ENCODE data around the gene PTGES3.
A peak's percentile ranks its signal among the peaks of the same experiment; 100 is the strongest.

The PTGES3 gene

GRCh38 chr12:56630180-56630632 lies 57.9 kb downstream of the PTGES3 start, which contains the start of gene BAZ2A (continued):
- TF ChIP-seq ZBTB44 (tag by site-specific recombination; IDR thresholded peaks at IDR 0.05) (peak; percentile 90), YY1 (tag by site-specific recombination; IDR thresholded peaks at IDR 0.05) (peak; percentile 79), KLF7 (tag by site-specific recombination; IDR thresholded peaks at IDR 0.05; ENCODE audit: borderline replicate concordance) (peak; percentile 53; the same call in 1 of the 2 replicates), ZFP3 (tag by site-specific recombination; IDR thresholded peaks at IDR 0.05; ENCODE audit: low read depth) (no peak), ZNF394 (tag by site-specific recombination; IDR thresholded peaks at IDR 0.05; ENCODE audit: borderline replicate concordance) (peak; percentile 69), ZNF624 (tag by site-specific recombination; IDR thresholded peaks at IDR 0.05) (no peak), ZNF768 (tag by site-specific recombination; IDR thresholded peaks at IDR 0.05) (no peak), PRDM1 (tag by site-specific recombination; IDR thresholded peaks at IDR 0.05) (peak; percentile 31; the same call in 1 of the 2 replicates), ZNF37A (tag by site-specific recombination; IDR thresholded peaks at IDR 0.05) (peak; percentile 77), ZNF654 (tag by site-specific recombination; IDR thresholded peaks at IDR 0.05; ENCODE audit: low read depth) (no peak), ZNF510 (tag by site-specific recombination; IDR thresholded peaks at IDR 0.05; ENCODE audit: insufficient replicate concordance) (no peak), ZNF610 (tag by site-specific recombination; IDR thresholded peaks at IDR 0.05; ENCODE audit: borderline replicate concordance) (0 out of 2 replicates have a peak, but pooled peaks have one; percentile 31), GLIS1 (tag by site-specific recombination; IDR thresholded peaks at IDR 0.05) (peak; percentile 82), ZBTB1 (tag by site-specific recombination; IDR thresholded peaks at IDR 0.05) (no peak), ZNF280D (tag by site-specific recombination; IDR thresholded peaks at IDR 0.05) (peak; percentile 40; the same call in 1 of the 2 replicates), ZNF704 (tag by site-specific recombination; IDR thresholded peaks at IDR 0.05) (no peak), ZNF791 (tag by site-specific recombination; IDR thresholded peaks at IDR 0.05) (no peak), ZFP69B (tag by site-specific recombination; IDR thresholded peaks at IDR 0.05) (peak; percentile 93), GLIS2 (tag by site-specific recombination; IDR thresholded peaks at IDR 0.05) (peak; percentile 94), ZNF223 (tag by site-specific recombination; IDR thresholded peaks at IDR 0.05) (no peak), ZNF596 (tag by site-specific recombination; IDR thresholded peaks at IDR 0.05) (no peak), ZSCAN30 (tag by site-specific recombination; IDR thresholded peaks at IDR 0.05) (peak; percentile 91; the same call in 1 of the 2 replicates), HOXC10 (CRISPR knock-in tag; IDR thresholded peaks at IDR 0.05) (no peak), ZNF580 (tag by site-specific recombination; IDR thresholded peaks at IDR 0.05) (peak; percentile 57; the same call in 1 of the 2 replicates), PRDM4 (tag by site-specific recombination; IDR thresholded peaks at IDR 0.05) (0 out of 2 replicates have a peak, but pooled peaks have one; percentile 33), ZIC2 (tag by site-specific recombination; IDR thresholded peaks at IDR 0.05) (no peak), ZFP41 (tag by site-specific recombination; IDR thresholded peaks at IDR 0.05; ENCODE audit: borderline replicate concordance) (no peak), ZFP37 (tag by site-specific recombination; IDR thresholded peaks at IDR 0.05) (peak; percentile 93), KLF17 (tag by site-specific recombination; IDR thresholded peaks at IDR 0.05) (peak; percentile 95), ZXDB (tag by site-specific recombination; IDR thresholded peaks at IDR 0.05) (peak; percentile 83)
